ENCODE measurements around the gene SPATA13. TPM values are rescaled to one million over a fixed set of nuclear protein-coding genes. Genes with fewer than 3 reads are reported as not detected.

SPATA13 gene
- total and polyA plus RNA-seq, 11 donors = 5.4 to 20.1 (median 8.6) TPM

- H3K36me3 ChIP-seq = peaks cover 2 to 96% (median 81%) of the 10 kb centered on the region in 9 donors
- TF ChIP-seq, protein P1, sequence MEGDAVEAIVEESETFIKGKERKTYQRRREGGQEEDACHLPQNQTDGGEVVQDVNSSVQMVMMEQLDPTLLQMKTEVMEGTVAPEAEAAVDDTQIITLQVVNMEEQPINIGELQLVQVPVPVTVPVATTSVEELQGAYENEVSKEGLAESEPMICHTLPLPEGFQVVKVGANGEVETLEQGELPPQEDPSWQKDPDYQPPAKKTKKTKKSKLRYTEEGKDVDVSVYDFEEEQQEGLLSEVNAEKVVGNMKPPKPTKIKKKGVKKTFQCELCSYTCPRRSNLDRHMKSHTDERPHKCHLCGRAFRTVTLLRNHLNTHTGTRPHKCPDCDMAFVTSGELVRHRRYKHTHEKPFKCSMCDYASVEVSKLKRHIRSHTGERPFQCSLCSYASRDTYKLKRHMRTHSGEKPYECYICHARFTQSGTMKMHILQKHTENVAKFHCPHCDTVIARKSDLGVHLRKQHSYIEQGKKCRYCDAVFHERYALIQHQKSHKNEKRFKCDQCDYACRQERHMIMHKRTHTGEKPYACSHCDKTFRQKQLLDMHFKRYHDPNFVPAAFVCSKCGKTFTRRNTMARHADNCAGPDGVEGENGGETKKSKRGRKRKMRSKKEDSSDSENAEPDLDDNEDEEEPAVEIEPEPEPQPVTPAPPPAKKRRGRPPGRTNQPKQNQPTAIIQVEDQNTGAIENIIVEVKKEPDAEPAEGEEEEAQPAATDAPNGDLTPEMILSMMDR (IDR thresholded peaks at IDR 0.05) = no peak
- no peak for TF ChIP-seq POLR2A (IDR thresholded peaks at IDR 0.05)
- 88 to 92% (median 90%) methylated on average over 8 of the region's 8 CpGs for WGBS, 4 donors
- no peak for DNase-seq
- intact Hi-C loops (cut with DNase I) = no loop called here
- no peak overlapping the region for H3K27ac ChIP-seq
- no peak for ATAC-seq
- no peaks in the 10 kb centered on the region for H3K27me3 ChIP-seq
- H3K4me3 ChIP-seq = no peak overlapping the region
- H3K9me3 ChIP-seq = no peaks in the 10 kb centered on the region
- H3K4me1 ChIP-seq = peaks cover 0 to 6% (median under 1%) of the 10 kb centered on the region in 12 donors
Measured at GRCh38 chr13:24287748-24288287, 127.3 kb downstream of the SPATA13 start.

GRCh38 chr13:24288870-24289269 lies 128.3 kb downstream of the SPATA13 start:
- Histone ChIP-seq H3K36me3 (peaks cover 2 to 98% (median 92%) of the 10 kb centered on the region in 9 donors), H3K27ac (no peak overlapping the region), H3K4me3 (no peak overlapping the region), H3K4me1 (no peaks in the 10 kb centered on the region), H3K27me3 (no peaks in the 10 kb centered on the region), H3K9me3 (no peaks in the 10 kb centered on the region)
- ATAC-seq (no peak), DNase-seq (no peak)
- intact Hi-C loops (cut with DNase I) = no loop called here
- WGBS, 4 donors = 85 to 90% (median 87%) methylated on average over 5 of the region's 5 CpGs
- TF ChIP-seq, protein P1 (IDR thresholded peaks at IDR 0.05) = no peak
- TF ChIP-seq POLR2A (IDR thresholded peaks at IDR 0.05) = no peak

DNA sequence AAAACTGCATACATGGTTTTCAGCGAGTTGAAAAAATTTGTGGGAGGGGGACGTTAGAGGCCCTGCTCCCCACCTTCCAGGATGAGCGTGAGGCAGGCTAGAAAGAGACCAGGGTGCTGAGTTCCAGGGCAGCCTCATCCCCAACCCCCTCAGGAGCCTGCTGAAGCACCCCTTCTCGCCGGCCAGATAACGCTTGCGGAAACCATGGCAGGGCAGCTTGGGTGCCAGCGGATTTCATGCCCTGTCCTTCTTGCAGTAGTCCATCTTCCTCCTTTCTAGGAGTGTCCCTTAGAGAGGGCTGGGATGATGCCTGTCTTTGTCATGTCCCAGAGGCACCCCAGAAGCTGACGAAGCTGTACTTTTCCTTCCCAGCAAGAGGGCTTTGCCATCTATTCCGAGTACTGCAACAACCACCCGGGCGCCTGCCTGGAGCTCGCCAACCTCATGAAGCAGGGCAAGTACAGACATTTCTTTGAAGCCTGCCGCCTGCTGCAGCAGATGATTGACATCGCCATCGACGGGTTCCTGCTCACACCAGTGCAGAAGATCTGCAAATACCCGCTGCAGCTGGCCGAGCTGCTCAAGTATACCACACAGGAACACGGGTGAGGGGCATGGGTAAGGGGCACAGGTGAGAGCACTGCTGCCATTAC lies 129.9 kb downstream of the SPATA13 start:
- H3K27ac ChIP-seq = no peak overlapping the region
- TF ChIP-seq POLR2A (IDR thresholded peaks at IDR 0.05) = no peak
- TF ChIP-seq, protein P1 (IDR thresholded peaks at IDR 0.05) = no peak
- 93 to 95% (median 94%) methylated on average over 17 to 20 of the region's 20 CpGs for WGBS, 4 donors
- intact Hi-C loops (cut with DNase I) = no loop called here
- no peaks in the 10 kb centered on the region for H3K9me3 ChIP-seq
- ATAC-seq (no peak), DNase-seq (no peak)
- H3K4me3 ChIP-seq = no peak overlapping the region
- no peaks in the 10 kb centered on the region for H3K4me1 ChIP-seq
- peaks cover 2 to 98% (median 95%) of the 10 kb centered on the region in 9 donors for H3K36me3 ChIP-seq
- no peaks in the 10 kb centered on the region for H3K27me3 ChIP-seq

DNA sequence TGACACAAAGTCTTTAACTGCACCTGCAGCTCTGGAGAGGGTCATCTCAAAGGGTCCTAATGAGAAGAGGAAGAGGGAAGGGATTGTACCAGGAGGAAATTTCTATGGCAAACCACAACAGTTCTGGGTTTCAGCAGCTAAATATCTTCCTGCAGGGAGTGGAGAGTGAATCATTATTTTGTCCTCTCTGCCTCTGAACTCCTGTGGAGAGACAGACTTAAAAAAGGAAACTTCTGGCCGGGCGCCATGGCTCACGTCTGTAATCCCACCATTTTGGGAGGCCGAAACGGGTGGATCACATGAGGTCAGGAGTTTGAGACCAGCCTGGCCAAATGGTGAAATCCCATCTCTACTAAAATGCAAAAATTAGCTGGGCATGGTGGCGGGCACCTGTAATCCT lies 132.0 kb downstream of the SPATA13 start:
- Histone ChIP-seq H3K27me3 (no peaks in the 10 kb centered on the region), H3K9me3 (no peaks in the 10 kb centered on the region), H3K36me3 (peaks cover 2 to 98% (median 96%) of the 10 kb centered on the region in 9 donors), H3K4me1 (no peaks in the 10 kb centered on the region), H3K27ac (no peak overlapping the region), H3K4me3 (no peak overlapping the region)
- TF ChIP-seq POLR2A (IDR thresholded peaks at IDR 0.05) = no peak
- TF ChIP-seq, protein P1 (IDR thresholded peaks at IDR 0.05) = no peak
- DNase-seq (no peak), ATAC-seq (no peak)
- WGBS, 4 donors = 92 to 97% (median 94%) methylated on average over 6 of the region's 6 CpGs
- intact Hi-C loops (cut with DNase I) = no loop called here
